Ishikawa (cell line): ENCODE results near the gene KLHL24.

Experiments used
- CEBPB ChIP-seq: IDR thresholded peaks from 2 replicates; pipeline ENCODE4 v1.6.1; 2012
- CREB1 ChIP-seq: IDR thresholded peaks from 2 replicates; pipeline ENCODE4 v1.6.1; 2012; ENCODE audit warnings: low read depth
- EGR1 ChIP-seq: IDR thresholded peaks from 2 replicates; pipeline ENCODE4 v1.6.1; 2012
- EP300 ChIP-seq: IDR thresholded peaks from 2 replicates; pipeline ENCODE4 v1.6.1; 2012; ENCODE audit warnings: borderline replicate concordance
- FOXM1 ChIP-seq: IDR thresholded peaks from 2 replicates; pipeline ENCODE4 v1.6.1; 2012; ENCODE audit warnings: low read depth, borderline replicate concordance
- NFIC ChIP-seq: IDR thresholded peaks from 2 replicates; pipeline ENCODE4 v1.6.1; 2012
- RAD21 ChIP-seq: IDR thresholded peaks from 2 replicates; pipeline ENCODE4 v1.6.1; 2012; ENCODE audit warnings: low read depth
- TAF1 ChIP-seq: IDR thresholded peaks from 2 replicates; pipeline ENCODE4 v1.6.1; 2012; ENCODE audit warnings: low read depth, mild to moderate bottlenecking
- TCF12 ChIP-seq: IDR thresholded peaks from 2 replicates; pipeline ENCODE4 v1.6.1; 2012; ENCODE audit warnings: low read depth
- TEAD4 ChIP-seq: IDR thresholded peaks from 2 replicates; pipeline ENCODE4 v1.6.1; 2012
- YY1 ChIP-seq: IDR thresholded peaks from 2 replicates; pipeline ENCODE4 v1.6.1; 2012; ENCODE audit warnings: low read depth
- ZBTB7A ChIP-seq: IDR thresholded peaks from 2 replicates; pipeline ENCODE4 v1.6.1; 2012; ENCODE audit warnings: low read depth
- TF ChIP-seq, protein P1 (sequence below): IDR thresholded peaks from 2 replicates; pipeline ENCODE4 v1.6.1; 2012
- TF ChIP-seq, protein P2 (sequence below): IDR thresholded peaks from 2 replicates; pipeline ENCODE4 v1.6.1; 2012
- TF ChIP-seq, protein P3 (sequence below): IDR thresholded peaks from 2 replicates; pipeline ENCODE4 v1.6.1; 2012; ENCODE audit warnings: low read depth, mild to moderate bottlenecking

Gene KLHL24

DNA sequence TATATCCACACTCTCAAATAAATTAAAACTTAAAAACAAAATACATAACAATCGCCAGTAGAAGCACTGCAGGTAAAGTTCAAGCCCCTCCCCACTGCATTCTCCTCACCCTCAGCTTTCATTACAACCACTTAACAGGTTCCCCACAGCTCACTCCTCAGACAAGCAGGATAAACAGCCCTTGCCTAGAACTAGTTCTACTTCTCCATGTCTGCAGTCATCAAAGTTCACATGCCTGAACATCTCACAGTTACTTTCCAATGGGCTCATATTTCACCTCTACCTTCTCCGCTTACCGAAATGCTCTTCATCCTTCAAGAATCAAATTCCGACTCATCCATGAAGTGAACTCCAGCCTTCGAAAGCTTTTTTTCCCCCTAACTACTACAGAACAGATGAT is 66.3 kb downstream of the KLHL24 start:
- no peak for TF ChIP-seq EGR1
- TF ChIP-seq FOXM1, result no peak
- no peak for TF ChIP-seq TCF12
- TF ChIP-seq, protein P1, sequence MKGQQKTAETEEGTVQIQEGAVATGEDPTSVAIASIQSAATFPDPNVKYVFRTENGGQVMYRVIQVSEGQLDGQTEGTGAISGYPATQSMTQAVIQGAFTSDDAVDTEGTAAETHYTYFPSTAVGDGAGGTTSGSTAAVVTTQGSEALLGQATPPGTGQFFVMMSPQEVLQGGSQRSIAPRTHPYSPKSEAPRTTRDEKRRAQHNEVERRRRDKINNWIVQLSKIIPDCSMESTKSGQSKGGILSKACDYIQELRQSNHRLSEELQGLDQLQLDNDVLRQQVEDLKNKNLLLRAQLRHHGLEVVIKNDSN, result no peak
- no peak for TF ChIP-seq CREB1
- TF ChIP-seq, protein P2, sequence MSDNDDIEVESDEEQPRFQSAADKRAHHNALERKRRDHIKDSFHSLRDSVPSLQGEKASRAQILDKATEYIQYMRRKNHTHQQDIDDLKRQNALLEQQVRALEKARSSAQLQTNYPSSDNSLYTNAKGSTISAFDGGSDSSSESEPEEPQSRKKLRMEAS, result no peak
- TF ChIP-seq RAD21, result no peak
- TF ChIP-seq TEAD4, result no peak
- no peak for TF ChIP-seq CEBPB
- TF ChIP-seq NFIC, result no peak

DNA sequence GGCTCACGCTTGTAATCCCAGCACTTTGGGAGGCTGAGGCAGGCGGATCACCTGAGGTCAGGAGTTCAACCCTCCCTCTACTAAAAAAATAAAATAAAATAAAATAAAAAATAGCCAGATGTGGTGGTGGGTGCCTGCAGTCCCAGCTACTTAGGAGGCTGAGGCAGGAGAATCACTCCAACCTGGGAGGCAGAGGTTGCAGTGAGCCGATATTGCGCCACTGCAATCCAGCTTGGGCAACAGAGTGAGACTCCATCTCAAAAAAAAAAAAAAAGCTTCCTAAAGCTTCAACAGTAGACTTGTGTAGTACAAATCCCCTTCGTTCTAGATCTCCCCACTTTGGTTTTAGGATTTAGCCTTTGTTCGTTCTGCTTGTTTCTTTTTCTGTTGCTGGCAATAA is 68.5 kb downstream of the KLHL24 start:
- TF ChIP-seq CEBPB, result 0 out of 2 replicates have a peak, but pooled peaks have one; percentile 40

DNA sequence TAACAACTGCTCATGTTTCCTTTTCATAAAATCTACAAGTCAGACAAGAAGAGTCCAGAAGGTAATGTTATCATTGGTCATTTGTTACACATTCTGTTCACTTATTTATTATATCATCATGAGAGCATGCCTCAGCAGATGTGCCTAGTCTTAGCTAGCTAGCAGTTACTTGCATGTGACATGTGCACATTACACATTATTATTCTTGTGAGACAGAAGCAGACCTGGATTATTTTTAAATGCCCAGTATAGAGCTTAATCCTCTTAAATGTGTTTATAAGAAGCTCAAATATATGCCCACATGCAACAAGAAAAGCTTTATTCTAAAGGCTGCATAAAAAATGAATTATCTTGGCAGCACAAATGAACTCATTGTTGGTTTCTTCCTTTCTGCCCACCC is 74.8 kb downstream of the KLHL24 start:
- TF ChIP-seq RAD21 (no peak), TAF1 (no peak), YY1 (no peak), EGR1 (no peak), EP300 (no peak), FOXM1 (no peak), ZBTB7A (no peak), NFIC (no peak), TEAD4 (no peak), CEBPB (no peak), CREB1 (no peak), TCF12 (no peak)
- TF ChIP-seq, protein P3, sequence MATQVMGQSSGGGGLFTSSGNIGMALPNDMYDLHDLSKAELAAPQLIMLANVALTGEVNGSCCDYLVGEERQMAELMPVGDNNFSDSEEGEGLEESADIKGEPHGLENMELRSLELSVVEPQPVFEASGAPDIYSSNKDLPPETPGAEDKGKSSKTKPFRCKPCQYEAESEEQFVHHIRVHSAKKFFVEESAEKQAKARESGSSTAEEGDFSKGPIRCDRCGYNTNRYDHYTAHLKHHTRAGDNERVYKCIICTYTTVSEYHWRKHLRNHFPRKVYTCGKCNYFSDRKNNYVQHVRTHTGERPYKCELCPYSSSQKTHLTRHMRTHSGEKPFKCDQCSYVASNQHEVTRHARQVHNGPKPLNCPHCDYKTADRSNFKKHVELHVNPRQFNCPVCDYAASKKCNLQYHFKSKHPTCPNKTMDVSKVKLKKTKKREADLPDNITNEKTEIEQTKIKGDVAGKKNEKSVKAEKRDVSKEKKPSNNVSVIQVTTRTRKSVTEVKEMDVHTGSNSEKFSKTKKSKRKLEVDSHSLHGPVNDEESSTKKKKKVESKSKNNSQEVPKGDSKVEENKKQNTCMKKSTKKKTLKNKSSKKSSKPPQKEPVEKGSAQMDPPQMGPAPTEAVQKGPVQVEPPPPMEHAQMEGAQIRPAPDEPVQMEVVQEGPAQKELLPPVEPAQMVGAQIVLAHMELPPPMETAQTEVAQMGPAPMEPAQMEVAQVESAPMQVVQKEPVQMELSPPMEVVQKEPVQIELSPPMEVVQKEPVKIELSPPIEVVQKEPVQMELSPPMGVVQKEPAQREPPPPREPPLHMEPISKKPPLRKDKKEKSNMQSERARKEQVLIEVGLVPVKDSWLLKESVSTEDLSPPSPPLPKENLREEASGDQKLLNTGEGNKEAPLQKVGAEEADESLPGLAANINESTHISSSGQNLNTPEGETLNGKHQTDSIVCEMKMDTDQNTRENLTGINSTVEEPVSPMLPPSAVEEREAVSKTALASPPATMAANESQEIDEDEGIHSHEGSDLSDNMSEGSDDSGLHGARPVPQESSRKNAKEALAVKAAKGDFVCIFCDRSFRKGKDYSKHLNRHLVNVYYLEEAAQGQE, result no peak
- TF ChIP-seq, protein P1, result no peak
- TF ChIP-seq, protein P2, result no peak

DNA sequence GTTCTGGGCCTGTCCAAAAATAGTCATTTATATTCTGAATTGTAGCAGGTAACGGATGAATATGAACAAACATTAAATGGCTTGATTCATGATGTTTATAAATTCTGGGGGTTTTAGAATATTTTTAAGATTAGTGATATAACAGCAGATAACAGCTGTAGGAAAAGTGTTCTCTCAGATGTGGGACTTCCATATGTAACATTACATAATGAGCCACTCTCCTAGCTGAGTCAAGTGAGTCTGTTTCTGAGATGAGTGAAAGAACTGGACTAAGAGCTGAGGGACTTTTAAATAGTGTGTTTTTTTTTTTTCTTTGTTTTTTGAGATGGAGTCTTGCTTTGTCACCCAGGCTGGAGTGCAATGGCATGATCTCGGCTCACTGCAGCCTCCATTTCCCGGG is 76.1 kb downstream of the KLHL24 start:
- no peak for TF ChIP-seq CEBPB
- TF ChIP-seq YY1, result no peak
- TF ChIP-seq ZBTB7A, result no peak
- TF ChIP-seq, protein P2, result no peak
- TF ChIP-seq TCF12, result no peak
- TF ChIP-seq, protein P3, result no peak
- no peak for TF ChIP-seq TEAD4
- TF ChIP-seq, protein P1, result no peak
- no peak for TF ChIP-seq NFIC
- no peak for TF ChIP-seq CREB1
- no peak for TF ChIP-seq TAF1
- no peak for TF ChIP-seq RAD21

DNA sequence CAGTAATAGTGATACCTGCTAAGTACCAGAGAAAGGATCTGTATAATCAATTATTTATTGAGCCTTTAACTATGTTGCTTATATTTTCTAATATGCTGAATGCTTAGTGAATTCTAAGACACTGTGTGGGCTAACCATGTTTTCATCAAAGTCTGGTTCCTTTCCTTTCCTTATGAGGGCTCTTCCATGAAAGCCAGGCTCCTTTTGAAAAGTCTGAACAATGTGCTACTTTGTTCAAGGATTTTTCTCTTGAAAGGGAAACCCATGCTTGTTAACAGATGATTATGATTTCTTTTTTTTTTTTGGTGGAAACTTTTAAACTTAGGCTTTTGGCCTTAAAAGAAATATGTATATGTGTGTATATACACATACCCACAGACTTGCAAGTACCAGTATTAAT is 79.2 kb downstream of the KLHL24 start:
- TF ChIP-seq YY1 (no peak), NFIC (no peak), TCF12 (no peak), RAD21 (no peak)

DNA sequence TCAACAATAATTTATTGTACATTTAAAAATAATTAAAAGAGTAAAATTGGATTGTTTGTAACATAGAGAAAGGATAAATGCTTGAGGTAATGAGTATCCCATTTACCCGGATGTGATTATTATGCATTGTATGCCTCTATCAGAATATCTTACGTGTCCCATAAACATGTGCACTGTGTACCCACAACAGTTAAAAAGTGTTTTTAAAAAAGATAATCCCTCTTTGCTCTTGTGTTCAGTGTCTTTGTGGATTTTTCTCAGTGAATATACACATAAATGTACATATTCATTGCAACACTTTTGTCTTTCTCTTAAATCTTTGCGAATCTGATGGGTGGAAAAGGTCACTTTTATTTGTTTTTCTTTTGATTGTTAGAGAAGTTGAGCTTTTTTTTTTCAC is 82.6 kb downstream of the KLHL24 start:
- TF ChIP-seq TCF12 (no peak), FOXM1 (no peak), NFIC (no peak), RAD21 (no peak), YY1 (no peak), TAF1 (no peak), EGR1 (no peak), TEAD4 (no peak), EP300 (no peak), ZBTB7A (no peak), CREB1 (no peak), CEBPB (no peak)
- TF ChIP-seq, protein P1, result no peak
- TF ChIP-seq, protein P3, result no peak
- TF ChIP-seq, protein P2, result no peak
